Neural progenitor cell (in vitro differentiated cells): ENCODE measurements around the gene TAMALIN. TPM values are rescaled to one million over a fixed set of nuclear protein-coding genes. Genes with fewer than 3 reads are reported as not detected.

ENCODE experiments used
- DNase-seq: peaks from one replicate; pipeline ENCODE4 v3.0.0-alpha.2; 2016; ENCODE audit warnings: low spot score
- H2AFZ ChIP-seq: fragments of 200-600 bp; sonication (generic); replicated peaks from 2 replicates; pipeline ENCODE4 v1.6.1; 2016; ENCODE audit warnings: antibody characterized with exemption
- H3F3A ChIP-seq: fragments of 200-600 bp; sonication (generic); 2 replicates; pipeline ENCODE4 v1.6.1; 2016; ENCODE audit warnings: antibody characterized with exemption, low read depth
- H3K27ac ChIP-seq: fragments of 200-600 bp; sonication (generic); 2 replicates; pipeline ENCODE4 v1.5.1; 2016; ENCODE audit warnings: mild to moderate bottlenecking
- H3K27me3 ChIP-seq: fragments of 200-600 bp; sonication (generic); 2 replicates; pipeline ENCODE4 v1.6.1; 2016; ENCODE audit warnings: mild to moderate bottlenecking, moderate library complexity
- H3K36me3 ChIP-seq: fragments of 200-600 bp; sonication (generic); 2 replicates; pipeline ENCODE4 v1.5.1; 2016
- H3K4me1 ChIP-seq: fragments of 200-600 bp; sonication (generic); 2 replicates; pipeline ENCODE4 v1.6.1; 2016; ENCODE audit warnings: mixed run types
- H3K4me2 ChIP-seq: fragments of 200-600 bp; sonication (generic); 2 replicates; pipeline ENCODE4 v1.6.1; 2016
- H3K4me3 ChIP-seq: fragments of 200-600 bp; sonication (generic); 2 replicates; pipeline ENCODE4 v1.5.1; 2016
- H3K79me2 ChIP-seq: fragments of 200-600 bp; sonication (generic); 2 replicates; pipeline ENCODE4 v1.6.1; 2016; ENCODE audit warnings: low read depth
- H3K9ac ChIP-seq: fragments of 200-600 bp; sonication (generic); 2 replicates; pipeline ENCODE4 v1.6.1; 2016
- H3K9me3 ChIP-seq: fragments of 200-600 bp; sonication (generic); 2 replicates; pipeline ENCODE4 v1.5.1; 2016; ENCODE audit warnings: low read depth
- H4K20me1 ChIP-seq: fragments of 200-600 bp; sonication (generic); 2 replicates; pipeline ENCODE4 v1.6.1; 2016; ENCODE audit warnings: low read depth
- H3K27ac Mint-ChIP-seq: 3 replicates; pipeline ENCODE4 v1.8.0; 2021; ENCODE audit warnings: mixed read lengths
- H3K27me3 Mint-ChIP-seq: 2 replicates; pipeline ENCODE4 v1.8.0; 2022; ENCODE audit warnings: low read depth, mild to moderate bottlenecking, inconsistent platforms, moderate library complexity, mixed read lengths; ENCODE audit not compliant: insufficient read depth
- H3K36me3 Mint-ChIP-seq: 3 replicates; pipeline ENCODE4 v1.8.0; 2021; ENCODE audit warnings: mixed read lengths
- H3K4me1 Mint-ChIP-seq: 3 replicates; pipeline ENCODE4 v1.8.0; 2021; ENCODE audit warnings: mixed read lengths
- H3K4me3 Mint-ChIP-seq: 3 replicates; pipeline ENCODE4 v1.8.0; 2021; ENCODE audit warnings: mild to moderate bottlenecking, moderate library complexity, mixed read lengths
- H3K9me3 Mint-ChIP-seq: 3 replicates; pipeline ENCODE4 v1.8.0; 2020; ENCODE audit warnings: mixed read lengths
- EZH2 ChIP-seq: fragments of 200-600 bp; sonication (generic); IDR thresholded peaks from 2 replicates; pipeline ENCODE4 v1.6.1; 2017; ENCODE audit warnings: antibody characterized with exemption, mild to moderate bottlenecking, moderate library complexity
- EZH2phosphoT487 ChIP-seq: fragments of 200-600 bp; sonication (generic); IDR thresholded peaks from 2 replicates; pipeline ENCODE4 v1.6.1; 2017; ENCODE audit warnings: antibody characterized with exemption
- total RNA-seq: library from RNA; depleted of rRNA; stranded (reverse); fragments of >200 nt; gene quantifications from 2 replicates; pipeline ENCODE4 v1.2.3, GENCODE V29; 2015; ENCODE audit warnings: low replicate concordance
- TF ChIP-seq, protein P1 (sequence below): fragments of 200-600 bp; sonication (generic); IDR thresholded peaks from 2 replicates; pipeline ENCODE4 v1.5.1; 2017; ENCODE audit warnings: antibody characterized with exemption, mild to moderate bottlenecking

Gene TAMALIN
- total RNA-seq, 1 donor from 2014 or later, result 1.1 TPM

DNA sequence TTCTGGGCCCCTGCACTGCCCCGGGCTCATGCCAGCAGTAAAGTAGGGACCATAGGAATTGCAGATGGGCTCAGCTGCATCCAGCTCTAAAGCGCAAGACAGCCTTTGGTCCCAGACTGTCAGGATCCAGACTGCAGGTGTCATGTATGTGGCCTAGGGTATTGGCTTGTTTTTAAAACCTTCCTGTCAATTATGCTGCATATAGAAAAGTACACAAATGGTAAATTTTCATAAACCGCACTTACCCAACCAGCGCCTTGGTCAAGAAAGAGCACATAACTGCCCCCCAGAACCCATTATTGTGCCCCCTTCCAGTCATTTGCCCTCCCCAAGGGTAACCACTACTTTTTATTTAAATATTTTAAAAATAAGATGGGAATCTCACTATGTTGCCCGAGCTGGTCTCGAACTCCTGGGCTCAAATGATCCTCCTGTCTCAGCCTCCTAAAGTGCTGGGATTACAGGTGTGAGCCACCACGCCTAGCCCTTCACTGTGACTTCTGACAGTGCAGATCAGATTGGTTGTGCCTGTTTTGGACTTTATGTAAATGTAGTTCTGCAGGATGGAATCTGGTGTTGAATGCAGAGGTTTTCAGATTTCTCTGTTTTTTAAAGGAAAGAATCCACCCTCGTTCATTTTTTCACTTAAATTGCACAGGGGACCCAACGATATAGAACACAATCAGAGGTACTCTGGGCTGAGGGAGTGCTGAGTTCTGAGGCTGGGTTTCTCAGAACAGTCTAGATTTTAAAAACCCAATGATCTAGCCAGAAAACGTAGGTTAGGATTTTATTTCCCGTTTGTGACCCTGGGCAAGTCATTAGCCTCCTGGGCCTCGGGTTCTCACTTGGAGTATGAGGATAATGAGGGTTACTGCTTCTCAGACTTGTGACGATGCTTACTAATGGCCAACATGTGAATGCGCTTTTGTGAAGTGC is 51.2 kb downstream of the TAMALIN start:
- no peaks in the 10 kb centered on the region for H3K9me3 Mint-ChIP-seq
- no peak overlapping the region for H3K4me3 ChIP-seq
- H3K27ac Mint-ChIP-seq, result no peak overlapping the region
- H3K9ac ChIP-seq, result no peak overlapping the region
- no peak overlapping the region for H3K4me2 ChIP-seq
- H4K20me1 ChIP-seq, result peaks cover 3% of the 10 kb centered on the region
- DNase-seq, result no peak
- H3K4me1 ChIP-seq, result peaks cover 9% of the 10 kb centered on the region
- no peak overlapping the region for H3K4me3 Mint-ChIP-seq
- H2AFZ ChIP-seq, result no peak overlapping the region
- no peaks in the 10 kb centered on the region for H3F3A ChIP-seq
- H3K79me2 ChIP-seq, result no peaks in the 10 kb centered on the region
- H3K27me3 Mint-ChIP-seq, result peaks cover 2% of the 10 kb centered on the region
- TF ChIP-seq, protein P1, sequence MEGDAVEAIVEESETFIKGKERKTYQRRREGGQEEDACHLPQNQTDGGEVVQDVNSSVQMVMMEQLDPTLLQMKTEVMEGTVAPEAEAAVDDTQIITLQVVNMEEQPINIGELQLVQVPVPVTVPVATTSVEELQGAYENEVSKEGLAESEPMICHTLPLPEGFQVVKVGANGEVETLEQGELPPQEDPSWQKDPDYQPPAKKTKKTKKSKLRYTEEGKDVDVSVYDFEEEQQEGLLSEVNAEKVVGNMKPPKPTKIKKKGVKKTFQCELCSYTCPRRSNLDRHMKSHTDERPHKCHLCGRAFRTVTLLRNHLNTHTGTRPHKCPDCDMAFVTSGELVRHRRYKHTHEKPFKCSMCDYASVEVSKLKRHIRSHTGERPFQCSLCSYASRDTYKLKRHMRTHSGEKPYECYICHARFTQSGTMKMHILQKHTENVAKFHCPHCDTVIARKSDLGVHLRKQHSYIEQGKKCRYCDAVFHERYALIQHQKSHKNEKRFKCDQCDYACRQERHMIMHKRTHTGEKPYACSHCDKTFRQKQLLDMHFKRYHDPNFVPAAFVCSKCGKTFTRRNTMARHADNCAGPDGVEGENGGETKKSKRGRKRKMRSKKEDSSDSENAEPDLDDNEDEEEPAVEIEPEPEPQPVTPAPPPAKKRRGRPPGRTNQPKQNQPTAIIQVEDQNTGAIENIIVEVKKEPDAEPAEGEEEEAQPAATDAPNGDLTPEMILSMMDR, result no peak
- TF ChIP-seq EZH2phosphoT487 (no peak), EZH2 (no peak)
- H3K9me3 ChIP-seq, result no peaks in the 10 kb centered on the region
- H3K27ac ChIP-seq, result no peak overlapping the region
- peaks cover 3% of the 10 kb centered on the region for H3K36me3 Mint-ChIP-seq
- H3K36me3 ChIP-seq, result no peaks in the 10 kb centered on the region
- H3K27me3 ChIP-seq, result no peaks in the 10 kb centered on the region
- no peaks in the 10 kb centered on the region for H3K4me1 Mint-ChIP-seq

DNA sequence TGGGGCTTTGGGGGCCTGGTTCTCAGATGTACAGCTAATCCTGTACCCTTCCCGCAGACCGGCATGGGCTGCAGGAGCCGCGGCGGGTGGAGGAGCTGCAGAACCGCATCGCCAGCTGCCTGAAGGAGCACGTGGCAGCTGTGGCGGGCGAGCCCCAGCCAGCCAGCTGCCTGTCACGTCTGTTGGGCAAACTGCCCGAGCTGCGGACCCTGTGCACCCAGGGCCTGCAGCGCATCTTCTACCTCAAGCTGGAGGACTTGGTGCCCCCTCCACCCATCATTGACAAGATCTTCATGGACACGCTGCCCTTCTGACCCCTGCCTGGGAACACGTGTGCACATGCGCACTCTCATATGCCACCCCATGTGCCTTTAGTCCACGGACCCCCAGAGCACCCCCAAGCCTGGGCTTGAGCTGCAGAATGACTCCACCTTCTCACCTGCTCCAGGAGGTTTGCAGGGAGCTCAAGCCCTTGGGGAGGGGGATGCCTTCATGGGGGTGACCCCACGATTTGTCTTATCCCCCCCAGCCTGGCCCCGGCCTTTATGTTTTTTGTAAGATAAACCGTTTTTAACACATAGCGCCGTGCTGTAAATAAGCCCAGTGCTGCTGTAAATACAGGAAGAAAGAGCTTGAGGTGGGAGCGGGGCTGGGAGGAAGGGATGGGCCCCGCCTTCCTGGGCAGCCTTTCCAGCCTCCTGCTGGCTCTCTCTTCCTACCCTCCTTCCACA is 52.0 kb downstream of the TAMALIN start:
- no peaks in the 10 kb centered on the region for H3K79me2 ChIP-seq
- H2AFZ ChIP-seq, result no peak overlapping the region
- H3K27me3 Mint-ChIP-seq, result peaks cover 2% of the 10 kb centered on the region
- no peak for DNase-seq
- H3K36me3 Mint-ChIP-seq, result peaks cover 3% of the 10 kb centered on the region
- H3K9ac ChIP-seq, result no peak overlapping the region
- no peak overlapping the region for H3K4me2 ChIP-seq
- no peaks in the 10 kb centered on the region for H3K27me3 ChIP-seq
- no peak overlapping the region for H3K4me3 ChIP-seq
- TF ChIP-seq EZH2phosphoT487 (no peak), EZH2 (no peak)
- TF ChIP-seq, protein P1, result no peak
- H3K4me3 Mint-ChIP-seq, result no peak overlapping the region
- no peaks in the 10 kb centered on the region for H3F3A ChIP-seq
- no peaks in the 10 kb centered on the region for H3K9me3 Mint-ChIP-seq
- no peak overlapping the region for H3K27ac ChIP-seq
- peak overlapping the region; percentile 60 for H3K27ac Mint-ChIP-seq
- H3K4me1 ChIP-seq, result peaks cover 9% of the 10 kb centered on the region
- no peaks in the 10 kb centered on the region for H3K9me3 ChIP-seq
- peaks cover 3% of the 10 kb centered on the region for H3K4me1 Mint-ChIP-seq
- H3K36me3 ChIP-seq, result no peaks in the 10 kb centered on the region
- H4K20me1 ChIP-seq, result no peaks in the 10 kb centered on the region

DNA sequence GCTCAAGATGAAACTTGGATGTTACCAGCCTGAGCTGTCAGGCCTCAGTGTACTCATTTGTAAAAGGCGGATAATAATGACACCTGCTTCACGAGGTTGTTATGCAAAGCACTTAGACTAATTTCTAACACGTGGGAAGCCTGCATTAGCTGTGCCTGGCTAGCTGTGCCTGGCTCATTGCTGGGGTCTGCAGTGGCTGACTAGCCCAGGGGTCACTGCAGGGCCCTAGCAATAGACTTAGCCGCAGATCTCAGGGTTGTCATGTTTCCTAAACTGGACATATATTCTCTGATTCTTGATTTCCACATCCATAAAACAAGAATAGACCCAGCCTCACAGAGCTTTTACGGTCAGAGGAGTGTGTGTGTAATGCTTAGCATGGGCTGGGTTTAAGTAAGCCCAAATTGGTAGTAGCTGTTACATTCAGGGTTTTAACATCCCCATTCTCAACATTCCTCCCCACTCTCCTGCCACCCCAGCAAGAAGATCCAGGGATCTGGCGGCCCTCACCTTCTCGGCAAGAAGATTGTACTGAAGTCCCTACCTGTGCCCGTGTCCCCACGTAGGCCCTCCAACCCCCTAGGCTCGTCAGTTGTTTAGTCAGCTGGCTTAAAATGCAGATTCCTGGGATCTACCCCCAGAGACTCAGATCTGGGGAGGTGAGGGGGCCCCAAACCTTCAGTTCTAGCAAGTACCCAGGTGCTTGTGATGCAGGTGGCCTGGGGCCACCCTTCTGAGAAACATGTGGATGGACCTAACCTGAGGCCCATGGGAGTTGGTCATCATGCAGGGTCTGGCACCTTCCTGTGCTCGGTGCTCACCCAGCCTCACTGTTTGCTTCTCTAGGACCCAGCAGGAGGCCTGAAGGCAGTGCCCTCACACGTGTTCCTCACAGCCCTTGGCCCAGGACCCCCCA is 53.1 kb downstream of the TAMALIN start:
- no peak overlapping the region for H3K27ac ChIP-seq
- Mint-ChIP-seq H3K27me3 (no peaks in the 10 kb centered on the region), H3K27ac (peak overlapping the region; percentile 54), H3K9me3 (no peaks in the 10 kb centered on the region), H3K4me3 (no peak overlapping the region), H3K4me1 (peaks cover 7% of the 10 kb centered on the region), H3K36me3 (peaks cover 3% of the 10 kb centered on the region)
- H3K4me3 ChIP-seq, result no peak overlapping the region
- no peaks in the 10 kb centered on the region for H3K27me3 ChIP-seq
- TF ChIP-seq EZH2phosphoT487 (no peak), EZH2 (no peak)
- TF ChIP-seq, protein P1, result no peak
- H3K4me1 ChIP-seq, result peaks cover 9% of the 10 kb centered on the region
- no peaks in the 10 kb centered on the region for H3K79me2 ChIP-seq
- no peak overlapping the region for H3K4me2 ChIP-seq
- H4K20me1 ChIP-seq, result no peaks in the 10 kb centered on the region
- no peak overlapping the region for H3K9ac ChIP-seq
- no peak overlapping the region for H2AFZ ChIP-seq
- H3K9me3 ChIP-seq, result no peaks in the 10 kb centered on the region
- DNase-seq, result no peak
- H3K36me3 ChIP-seq, result no peaks in the 10 kb centered on the region
- H3F3A ChIP-seq, result no peaks in the 10 kb centered on the region
